Measurements from ENCODE around the gene UBTF. TPM values are rescaled to one million over a fixed set of nuclear protein-coding genes. Genes with fewer than 3 reads are reported as not detected.

Gene UBTF
- total and polyA plus RNA-seq, 9 of the 15 experiments (the other 6 are each of a cell fraction or from before 2014, with no cell fraction given) = 1.2 to 113 (median 83.6) TPM

DNA sequence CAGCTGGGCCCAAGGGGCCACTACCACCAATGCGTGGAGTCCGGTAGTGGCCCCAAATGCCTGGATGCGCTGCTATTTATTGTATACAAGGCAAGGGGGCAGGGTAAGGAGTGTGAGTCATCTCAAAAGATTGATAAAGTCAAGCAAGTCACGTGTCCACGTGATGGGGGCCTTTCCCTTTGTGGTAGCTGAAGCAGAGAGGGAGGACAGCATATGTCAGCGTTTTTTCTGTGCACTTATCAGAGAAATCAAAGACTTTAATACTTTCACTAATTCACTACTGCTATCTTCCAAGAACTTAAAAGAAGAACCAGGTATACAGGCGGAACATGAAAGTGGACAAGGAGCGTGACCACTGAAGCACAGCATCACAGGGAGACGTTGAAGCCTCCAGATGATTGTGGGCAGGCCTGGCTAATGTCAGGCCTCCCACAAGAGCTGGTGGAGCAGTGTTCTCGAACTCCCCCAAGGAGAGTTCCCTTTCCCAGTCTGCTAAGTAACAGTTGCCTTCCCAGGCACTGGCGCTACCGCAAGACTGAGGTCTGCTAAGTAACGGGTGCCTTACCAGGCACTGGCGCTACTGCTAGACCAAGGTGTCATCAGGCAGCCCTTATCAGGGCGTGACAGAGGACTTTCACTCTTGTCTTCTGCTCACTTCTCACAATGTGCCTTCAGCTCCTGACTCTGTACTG lies 59.8 kb downstream of the UBTF start (continued):
- TF ChIP-seq ZNF764 (CRISPR knock-in tag; IDR thresholded peaks at IDR 0.05; ENCODE audit: low read depth) (no peak), RFX7 (CRISPR knock-in tag; IDR thresholded peaks at IDR 0.05) (no peak), BCL6 (CRISPR knock-in tag; IDR thresholded peaks at IDR 0.05) (no peak), ZNF134 (CRISPR knock-in tag; conservative IDR thresholded peaks at IDR 0.05) (no peak), CBFA2T3 (IDR thresholded peaks at IDR 0.05) (peak; percentile 85), COPS2 (conservative IDR thresholded peaks at IDR 0.05) (no peak), RBM17 (IDR thresholded peaks at IDR 0.05; ENCODE audit: borderline replicate concordance, low read depth, low read length) (no peak), RCOR1 (IDR thresholded peaks at IDR 0.05; ENCODE audit: borderline replicate concordance in 1 of 2, low read depth in 2 of 2, low read length in 2 of 2) (peak in 1 of 2 experiments; percentile 70; a peak in 2 of 4 replicates), MEF2D (tag; conservative IDR thresholded peaks at IDR 0.05; ENCODE audit: low read depth) (no peak), KAT8 (IDR thresholded peaks at IDR 0.05; ENCODE audit: low read depth) (no peak), PHF21A (IDR thresholded peaks at IDR 0.05; ENCODE audit: borderline replicate concordance, low read depth) (no peak), ZNF77 (CRISPR knock-in tag; IDR thresholded peaks at IDR 0.05) (no peak), GABPB2 (CRISPR knock-in tag; conservative IDR thresholded peaks at IDR 0.05) (no peak), ZFP36 (IDR thresholded peaks at IDR 0.05; ENCODE audit: low read depth, low read length, partially characterized antibody) (no peak), ZEB2 (IDR thresholded peaks at IDR 0.05) (peak; percentile 75; the same call in 1 of the 2 replicates), KLF6 (CRISPR knock-in tag; IDR thresholded peaks at IDR 0.05; ENCODE audit: borderline replicate concordance) (no peak), EHMT2 (IDR thresholded peaks at IDR 0.05) (peak; percentile 57; the same call in 1 of the 2 replicates), RBM15 (IDR thresholded peaks at IDR 0.05; ENCODE audit: insufficient read depth, low read length) (no peak), ZNF175 (CRISPR knock-in tag; IDR thresholded peaks at IDR 0.05; ENCODE audit: low read depth) (no peak), HCFC1 (IDR thresholded peaks at IDR 0.05; ENCODE audit: low read depth, low read length) (no peak)
- TF ChIP-seq, protein P1, sequence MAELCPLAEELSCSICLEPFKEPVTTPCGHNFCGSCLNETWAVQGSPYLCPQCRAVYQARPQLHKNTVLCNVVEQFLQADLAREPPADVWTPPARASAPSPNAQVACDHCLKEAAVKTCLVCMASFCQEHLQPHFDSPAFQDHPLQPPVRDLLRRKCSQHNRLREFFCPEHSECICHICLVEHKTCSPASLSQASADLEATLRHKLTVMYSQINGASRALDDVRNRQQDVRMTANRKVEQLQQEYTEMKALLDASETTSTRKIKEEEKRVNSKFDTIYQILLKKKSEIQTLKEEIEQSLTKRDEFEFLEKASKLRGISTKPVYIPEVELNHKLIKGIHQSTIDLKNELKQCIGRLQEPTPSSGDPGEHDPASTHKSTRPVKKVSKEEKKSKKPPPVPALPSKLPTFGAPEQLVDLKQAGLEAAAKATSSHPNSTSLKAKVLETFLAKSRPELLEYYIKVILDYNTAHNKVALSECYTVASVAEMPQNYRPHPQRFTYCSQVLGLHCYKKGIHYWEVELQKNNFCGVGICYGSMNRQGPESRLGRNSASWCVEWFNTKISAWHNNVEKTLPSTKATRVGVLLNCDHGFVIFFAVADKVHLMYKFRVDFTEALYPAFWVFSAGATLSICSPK (IDR thresholded peaks at IDR 0.05; ENCODE audit: borderline replicate concordance) = no peak
- TF ChIP-seq, protein P2, sequence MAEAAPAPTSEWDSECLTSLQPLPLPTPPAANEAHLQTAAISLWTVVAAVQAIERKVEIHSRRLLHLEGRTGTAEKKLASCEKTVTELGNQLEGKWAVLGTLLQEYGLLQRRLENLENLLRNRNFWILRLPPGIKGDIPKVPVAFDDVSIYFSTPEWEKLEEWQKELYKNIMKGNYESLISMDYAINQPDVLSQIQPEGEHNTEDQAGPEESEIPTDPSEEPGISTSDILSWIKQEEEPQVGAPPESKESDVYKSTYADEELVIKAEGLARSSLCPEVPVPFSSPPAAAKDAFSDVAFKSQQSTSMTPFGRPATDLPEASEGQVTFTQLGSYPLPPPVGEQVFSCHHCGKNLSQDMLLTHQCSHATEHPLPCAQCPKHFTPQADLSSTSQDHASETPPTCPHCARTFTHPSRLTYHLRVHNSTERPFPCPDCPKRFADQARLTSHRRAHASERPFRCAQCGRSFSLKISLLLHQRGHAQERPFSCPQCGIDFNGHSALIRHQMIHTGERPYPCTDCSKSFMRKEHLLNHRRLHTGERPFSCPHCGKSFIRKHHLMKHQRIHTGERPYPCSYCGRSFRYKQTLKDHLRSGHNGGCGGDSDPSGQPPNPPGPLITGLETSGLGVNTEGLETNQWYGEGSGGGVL (CRISPR knock-in tag; IDR thresholded peaks at IDR 0.05) = no peak
- TF ChIP-seq, protein P3, sequence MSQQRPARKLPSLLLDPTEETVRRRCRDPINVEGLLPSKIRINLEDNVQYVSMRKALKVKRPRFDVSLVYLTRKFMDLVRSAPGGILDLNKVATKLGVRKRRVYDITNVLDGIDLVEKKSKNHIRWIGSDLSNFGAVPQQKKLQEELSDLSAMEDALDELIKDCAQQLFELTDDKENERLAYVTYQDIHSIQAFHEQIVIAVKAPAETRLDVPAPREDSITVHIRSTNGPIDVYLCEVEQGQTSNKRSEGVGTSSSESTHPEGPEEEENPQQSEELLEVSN (IDR thresholded peaks at IDR 0.05; ENCODE audit: borderline replicate concordance in 1 of 2, extremely low read depth in 1 of 2, insufficient read depth in 1 of 2, insufficient read length in 1 of 2, low read depth in 1 of 2, low read length in 1 of 2, poor library complexity in 1 of 2, severe bottlenecking in 1 of 2) = peak; percentile 3 to 29

Data from K562 (cell line).